Measurements from ENCODE around the gene ACTL9. TPM values are rescaled to one million over a fixed set of nuclear protein-coding genes. Genes with fewer than 3 reads are reported as not detected.
"Not testable (repeated sequence)": the region's sequence is repeated elsewhere in the genome, so short reads cannot be mapped to it uniquely, and the experiment has no call there.

The ACTL9 gene, protein sequence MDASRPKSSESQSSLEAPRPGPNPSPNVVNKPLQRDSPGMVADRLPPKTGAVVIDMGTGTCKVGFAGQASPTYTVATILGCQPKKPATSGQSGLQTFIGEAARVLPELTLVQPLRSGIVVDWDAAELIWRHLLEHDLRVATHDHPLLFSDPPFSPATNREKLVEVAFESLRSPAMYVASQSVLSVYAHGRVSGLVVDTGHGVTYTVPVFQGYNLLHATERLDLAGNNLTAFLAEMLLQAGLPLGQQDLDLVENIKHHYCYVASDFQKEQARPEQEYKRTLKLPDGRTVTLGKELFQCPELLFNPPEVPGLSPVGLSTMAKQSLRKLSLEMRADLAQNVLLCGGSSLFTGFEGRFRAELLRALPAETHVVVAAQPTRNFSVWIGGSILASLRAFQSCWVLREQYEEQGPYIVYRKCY
- polyA plus RNA-seq (2012; ENCODE audit: insufficient read depth, insufficient read length, low read depth), result not detected

DNA sequence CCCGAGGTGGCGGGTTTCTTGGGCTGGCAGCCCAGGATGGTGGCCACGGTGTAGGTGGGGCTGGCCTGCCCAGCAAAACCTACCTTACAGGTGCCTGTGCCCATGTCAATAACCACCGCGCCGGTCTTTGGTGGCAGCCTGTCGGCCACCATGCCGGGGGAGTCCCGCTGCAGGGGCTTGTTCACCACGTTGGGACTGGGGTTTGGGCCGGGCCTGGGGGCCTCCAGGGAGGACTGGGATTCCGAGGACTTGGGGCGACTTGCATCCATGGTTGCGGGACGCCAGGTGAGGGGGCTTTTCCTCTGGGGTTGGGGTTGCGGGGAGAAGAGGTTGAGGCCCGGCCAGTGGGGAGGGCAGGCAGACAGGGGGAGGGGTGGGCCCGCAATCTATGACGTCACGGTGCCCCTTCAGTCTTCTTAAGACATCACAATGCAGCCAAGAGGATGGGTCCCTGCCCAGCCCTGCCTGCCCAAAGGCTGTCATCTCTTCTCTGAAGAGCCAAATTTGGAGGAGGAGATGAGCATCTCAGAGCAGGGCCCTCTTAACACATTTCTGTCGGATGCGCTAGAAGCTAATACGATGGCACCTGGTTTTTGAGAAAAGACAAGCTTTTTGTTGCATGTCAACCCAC, at the start of gene ACTL9:
Gene ACTL9, minus strand, starts transcription at position 363 of the 631 bp plus-strand sequence. Its CDS starts 94 bp downstream, at position 269.
- Histone ChIP-seq H3K9me3 (no peaks in the 10 kb centered on the region; the same call in 1 of the 2 replicates), H3K27me3 (no peaks in the 10 kb centered on the region), H3K4me3 (ENCODE audit: low read depth, low read length) (no peak within 1 kb of the TSS), H3K36me3 (no peaks in the 10 kb centered on the region), H3K4me1 (no peaks in the 10 kb centered on the region)
- TF ChIP-seq, protein P1, sequence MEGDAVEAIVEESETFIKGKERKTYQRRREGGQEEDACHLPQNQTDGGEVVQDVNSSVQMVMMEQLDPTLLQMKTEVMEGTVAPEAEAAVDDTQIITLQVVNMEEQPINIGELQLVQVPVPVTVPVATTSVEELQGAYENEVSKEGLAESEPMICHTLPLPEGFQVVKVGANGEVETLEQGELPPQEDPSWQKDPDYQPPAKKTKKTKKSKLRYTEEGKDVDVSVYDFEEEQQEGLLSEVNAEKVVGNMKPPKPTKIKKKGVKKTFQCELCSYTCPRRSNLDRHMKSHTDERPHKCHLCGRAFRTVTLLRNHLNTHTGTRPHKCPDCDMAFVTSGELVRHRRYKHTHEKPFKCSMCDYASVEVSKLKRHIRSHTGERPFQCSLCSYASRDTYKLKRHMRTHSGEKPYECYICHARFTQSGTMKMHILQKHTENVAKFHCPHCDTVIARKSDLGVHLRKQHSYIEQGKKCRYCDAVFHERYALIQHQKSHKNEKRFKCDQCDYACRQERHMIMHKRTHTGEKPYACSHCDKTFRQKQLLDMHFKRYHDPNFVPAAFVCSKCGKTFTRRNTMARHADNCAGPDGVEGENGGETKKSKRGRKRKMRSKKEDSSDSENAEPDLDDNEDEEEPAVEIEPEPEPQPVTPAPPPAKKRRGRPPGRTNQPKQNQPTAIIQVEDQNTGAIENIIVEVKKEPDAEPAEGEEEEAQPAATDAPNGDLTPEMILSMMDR (IDR thresholded peaks at IDR 0.05; ENCODE audit: low read depth, low read length), result no peak
- DNase-seq, result no peak

DNA sequence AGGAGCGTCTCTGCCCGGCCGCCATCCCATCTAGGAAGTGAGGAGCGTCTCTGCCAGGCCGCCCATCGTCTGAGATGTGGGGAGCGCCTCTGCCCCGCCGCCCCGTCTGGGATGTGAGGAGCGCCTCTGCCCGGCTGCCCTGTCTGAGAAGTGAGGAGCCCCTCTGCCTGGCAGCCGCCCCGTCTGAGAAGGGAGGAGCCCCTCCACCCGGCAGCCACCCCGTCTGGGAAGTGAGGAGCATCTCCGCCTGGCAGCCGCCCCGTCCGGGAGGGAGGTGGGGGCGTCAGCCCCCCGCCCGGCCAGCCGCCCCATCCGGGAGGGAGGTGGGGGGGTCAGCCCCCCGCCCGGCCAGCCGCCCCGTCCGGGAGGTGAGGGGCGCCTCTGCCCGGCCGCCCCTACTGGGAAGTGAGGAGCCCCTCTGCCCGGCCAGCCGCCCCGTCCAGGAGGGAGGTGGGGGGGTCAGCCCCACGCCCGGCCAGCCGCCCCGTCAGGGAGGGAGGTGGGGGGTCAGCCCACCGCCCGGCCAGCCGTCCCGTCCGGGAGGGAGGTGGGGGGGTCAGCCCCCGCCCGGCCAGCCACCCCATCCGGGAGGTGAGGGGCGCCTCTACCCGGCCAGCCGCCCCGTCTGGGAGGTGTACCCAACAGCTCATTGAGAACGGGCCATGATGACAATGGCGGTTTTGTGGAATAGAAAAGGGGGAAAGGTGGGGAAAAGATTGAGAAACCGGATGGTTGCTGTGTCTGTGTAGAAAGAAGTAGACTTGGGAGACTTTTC, 40.9 kb upstream of the ACTL9 start:
- H3K4me3 ChIP-seq (ENCODE audit: low read depth, low read length); H3K27me3 ChIP-seq; DNase-seq; H3K36me3 ChIP-seq; H3K4me1 ChIP-seq; H3K9me3 ChIP-seq: not testable (repeated sequence)

DNA sequence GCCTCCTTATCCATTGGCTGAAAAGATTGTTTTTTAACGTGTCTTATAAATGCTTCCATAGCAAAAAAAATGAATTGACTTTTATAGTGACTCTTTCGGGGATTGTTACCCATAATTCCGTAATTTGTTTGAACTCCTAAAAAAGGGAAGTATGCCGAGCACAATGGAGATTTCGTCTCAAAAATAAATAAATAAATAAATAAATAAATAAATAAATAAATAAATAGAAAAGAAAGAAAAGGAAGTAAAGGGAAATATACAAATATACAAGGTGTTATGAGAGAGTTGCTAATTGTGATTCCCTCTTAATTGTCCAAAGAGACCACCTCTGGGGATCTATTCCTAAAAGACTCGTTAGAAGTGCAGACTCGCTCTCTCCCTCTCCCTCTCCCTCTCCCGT, 39.8 kb upstream of the ACTL9 start:
- TF ChIP-seq, protein P1 (IDR thresholded peaks at IDR 0.05; ENCODE audit: low read depth, low read length), result no peak
- Histone ChIP-seq H3K9me3 (no peaks in the 10 kb centered on the region), H3K4me1 (no peaks in the 10 kb centered on the region)

DNA sequence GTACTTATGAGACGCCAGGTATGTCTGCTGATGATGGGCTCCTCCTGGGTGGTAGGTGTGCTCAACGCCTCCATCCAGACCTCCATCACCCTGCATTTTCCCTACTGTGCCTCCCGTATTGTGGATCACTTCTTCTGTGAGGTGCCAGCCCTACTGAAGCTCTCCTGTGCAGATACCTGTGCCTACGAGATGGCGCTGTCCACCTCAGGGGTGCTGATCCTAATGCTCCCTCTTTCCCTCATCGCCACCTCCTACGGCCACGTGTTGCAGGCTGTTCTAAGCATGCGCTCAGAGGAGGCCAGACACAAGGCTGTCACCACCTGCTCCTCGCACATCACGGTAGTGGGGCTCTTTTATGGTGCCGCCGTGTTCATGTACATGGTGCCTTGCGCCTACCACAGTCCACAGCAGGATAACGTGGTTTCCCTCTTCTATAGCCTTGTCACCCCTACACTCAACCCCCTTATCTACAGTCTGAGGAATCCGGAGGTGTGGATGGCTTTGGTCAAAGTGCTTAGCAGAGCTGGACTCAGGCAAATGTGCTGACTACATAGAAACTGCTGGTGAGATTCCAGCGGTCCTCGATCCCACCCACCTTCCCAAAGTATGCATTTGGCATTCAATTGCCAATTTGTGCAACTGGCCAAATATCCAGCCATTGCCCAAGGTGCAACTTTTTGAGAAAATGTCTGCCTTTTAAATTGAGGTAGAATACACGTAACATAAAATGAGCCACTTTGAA, 33.0 kb upstream of the ACTL9 start:
- Histone ChIP-seq H3K4me3 (ENCODE audit: low read depth, low read length) (no peak overlapping the region), H3K36me3 (no peaks in the 10 kb centered on the region), H3K9me3 (no peaks in the 10 kb centered on the region; the same call in 1 of the 2 replicates), H3K27me3 (no peaks in the 10 kb centered on the region), H3K4me1 (no peaks in the 10 kb centered on the region)
- TF ChIP-seq, protein P1 (IDR thresholded peaks at IDR 0.05; ENCODE audit: low read depth, low read length), result no peak
- DNase-seq, result no peak

More for the DNA sequence above, 39.8 kb upstream of the ACTL9 start:
- DNase-seq, result no peak
- Histone ChIP-seq H3K27me3 (no peaks in the 10 kb centered on the region), H3K4me3 (ENCODE audit: low read depth, low read length) (no peak overlapping the region), H3K36me3 (no peaks in the 10 kb centered on the region)

DNA sequence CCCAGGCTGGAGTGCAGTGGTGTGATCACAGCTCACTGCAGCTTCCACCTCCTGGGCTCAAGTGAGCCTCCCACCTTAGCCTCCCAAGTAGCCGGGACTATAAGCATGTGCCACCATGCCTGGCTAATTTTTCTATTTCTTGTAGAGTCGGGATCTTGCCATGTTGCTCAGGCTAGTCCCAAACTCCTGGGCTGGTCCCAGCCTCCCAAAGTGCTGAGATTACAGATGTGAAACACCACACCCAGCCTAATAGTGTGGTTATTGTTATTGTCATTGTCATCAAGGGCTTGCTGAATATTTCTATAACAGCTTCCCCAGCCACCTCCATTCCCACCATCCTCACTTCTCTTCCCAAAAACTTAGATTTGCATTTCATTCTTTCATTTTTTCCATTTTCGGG, 25.7 kb upstream of the ACTL9 start:
- Histone ChIP-seq H3K36me3 (no peaks in the 10 kb centered on the region), H3K4me1 (no peaks in the 10 kb centered on the region), H3K27me3 (no peaks in the 10 kb centered on the region), H3K4me3 (ENCODE audit: low read depth, low read length) (no peak overlapping the region), H3K9me3 (no peaks in the 10 kb centered on the region)
- TF ChIP-seq, protein P1 (IDR thresholded peaks at IDR 0.05; ENCODE audit: low read depth, low read length), result no peak
- DNase-seq, result no peak

DNA sequence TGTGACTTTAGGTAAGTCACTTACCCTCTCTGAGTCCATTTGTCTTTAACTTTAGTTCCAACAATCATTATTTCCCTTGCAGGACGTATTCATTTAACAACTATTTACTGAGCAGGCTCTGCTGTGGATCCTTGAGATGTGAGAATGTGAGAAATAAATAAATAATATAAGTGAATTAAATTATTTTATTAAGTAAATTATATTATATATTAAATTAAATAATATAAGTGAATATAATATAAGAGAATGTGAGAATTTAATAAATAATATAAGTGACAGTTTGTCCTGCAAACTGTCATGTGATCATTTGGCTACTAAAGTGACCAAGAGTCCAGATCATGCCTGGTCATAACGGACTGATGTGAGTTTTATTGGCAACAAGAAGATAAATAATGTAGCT, 23.4 kb upstream of the ACTL9 start:
- Histone ChIP-seq H3K4me3 (ENCODE audit: low read depth, low read length) (no peak overlapping the region), H3K27me3 (no peaks in the 10 kb centered on the region), H3K4me1 (no peaks in the 10 kb centered on the region), H3K36me3 (no peaks in the 10 kb centered on the region), H3K9me3 (no peaks in the 10 kb centered on the region)
- TF ChIP-seq, protein P1 (IDR thresholded peaks at IDR 0.05; ENCODE audit: low read depth, low read length), result no peak
- DNase-seq, result no peak
